HG02852 (cell line): ENCODE data around the gene DIP2C.
"Not testable (repeated sequence)": the region's sequence is repeated elsewhere in the genome, so short reads cannot be mapped to it uniquely, and the experiment has no call there.

Experiments used
- ATAC-seq: cut with Tn5 transposase; IDR thresholded peaks from one replicate; pipeline ENCODE4 v1.9.1; 2021; ENCODE audit warnings: mild to moderate bottlenecking, moderate library complexity; ENCODE audit not compliant: unreplicated experiment

Gene DIP2C

DNA sequence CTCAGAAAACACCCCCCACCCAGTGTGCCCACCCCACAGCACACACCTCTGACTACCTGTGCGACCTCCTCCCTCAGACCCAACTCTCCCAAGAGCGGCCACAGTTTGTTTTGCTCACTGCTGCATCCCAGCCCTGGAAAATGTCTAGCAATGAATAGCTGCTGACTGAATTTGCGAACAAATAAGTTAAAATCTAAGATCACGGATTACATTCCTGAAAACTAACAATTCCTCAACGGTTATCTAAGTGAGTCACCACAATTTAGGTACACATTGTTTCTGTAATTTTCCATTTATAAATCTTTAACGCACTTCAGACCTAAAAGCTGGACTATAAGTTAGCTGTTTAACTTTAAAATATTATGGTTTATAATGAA lies 319.0 kb downstream of the DIP2C start:
- no peak for ATAC-seq

DNA sequence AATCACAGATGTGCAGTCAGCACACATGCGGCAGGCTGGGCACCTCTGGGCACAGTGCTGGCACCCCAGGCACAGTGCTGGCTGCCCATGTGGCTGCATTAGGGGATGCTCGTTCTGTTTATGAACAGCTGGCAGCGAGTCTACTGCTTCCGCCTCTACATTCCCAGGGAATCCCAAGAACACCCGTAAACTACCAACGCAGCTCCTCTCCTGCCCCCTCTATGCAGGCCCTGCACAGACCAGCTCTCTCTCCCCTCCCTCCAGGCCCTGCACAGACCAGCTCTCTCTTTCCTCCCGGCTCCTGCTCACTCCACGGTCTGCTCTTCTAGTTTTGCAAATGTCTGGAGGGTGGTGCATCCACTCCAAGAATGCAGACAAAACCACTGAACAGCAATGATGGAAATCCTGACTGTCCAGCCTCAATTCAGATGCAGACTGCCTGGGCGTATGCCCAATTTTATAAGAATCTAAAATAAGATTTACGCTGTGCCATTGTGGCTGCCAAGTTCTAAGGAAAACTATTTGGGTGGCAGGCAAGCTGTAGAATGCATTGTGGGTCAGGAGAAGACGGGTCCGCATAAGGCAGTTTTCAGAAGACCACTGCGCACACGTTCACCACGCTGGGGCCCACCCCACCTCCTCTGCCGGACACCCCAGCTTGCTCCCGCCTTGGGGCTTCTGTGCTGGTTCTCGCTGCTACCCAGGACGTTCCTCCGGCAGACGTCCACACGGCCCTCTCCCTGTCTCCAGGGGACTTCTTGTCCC lies 319.6 kb downstream of the DIP2C start:
- no peak for ATAC-seq

DNA sequence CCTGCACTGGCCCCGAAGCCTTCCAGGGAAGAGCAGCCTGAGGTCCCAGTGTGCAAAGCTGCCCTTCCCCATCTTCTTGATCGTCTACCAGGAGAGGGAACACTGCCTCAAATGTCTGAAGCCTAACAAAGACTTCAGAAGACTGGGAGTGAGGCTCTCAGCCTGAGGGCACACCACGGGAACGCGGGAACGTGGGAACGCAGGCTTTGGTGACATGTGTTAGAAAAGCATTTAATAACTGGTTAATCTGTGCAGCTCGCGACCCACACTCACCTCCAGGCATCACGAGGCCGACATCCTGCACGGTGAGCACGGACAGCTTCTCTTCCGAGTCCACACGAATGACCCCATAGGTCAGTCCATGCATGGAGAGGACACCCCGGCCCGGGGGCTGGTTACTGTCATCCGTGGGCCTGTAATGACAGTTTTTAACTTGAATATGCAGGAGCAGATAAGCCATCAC lies 320.2 kb downstream of the DIP2C start:
- ATAC-seq: no peak

DNA sequence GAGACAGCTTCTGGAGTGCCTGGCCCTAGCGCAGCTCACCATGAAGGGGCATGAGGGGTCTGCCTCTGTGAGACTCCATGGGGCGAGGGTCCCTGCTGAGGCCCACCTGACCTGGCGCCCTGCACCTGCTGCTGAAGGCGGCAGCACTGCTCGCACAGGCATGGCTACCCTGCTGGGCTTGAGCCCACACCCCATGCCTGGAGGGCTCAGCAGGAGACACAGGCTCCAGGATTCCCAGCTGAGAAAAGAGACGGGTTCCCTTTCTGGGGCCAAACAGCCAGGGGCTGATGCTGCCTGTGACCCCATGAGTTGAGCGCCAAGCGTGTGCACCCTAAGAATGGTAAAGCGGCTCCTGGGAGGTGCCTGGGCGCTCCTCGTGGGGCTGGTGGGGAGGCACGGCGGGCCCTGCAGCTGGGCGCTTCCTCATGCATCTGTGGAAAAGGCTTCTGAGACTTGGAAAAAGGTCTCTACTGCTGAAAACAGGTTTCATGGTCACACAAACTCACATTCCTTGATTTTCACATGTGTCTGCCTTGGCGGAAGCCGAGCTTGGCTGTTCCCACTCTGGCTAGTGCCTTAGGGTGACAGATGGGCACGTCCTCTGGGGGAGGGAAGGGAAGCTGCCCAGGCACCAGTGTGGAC lies 320.8 kb downstream of the DIP2C start:
- ATAC-seq: no peak

DNA sequence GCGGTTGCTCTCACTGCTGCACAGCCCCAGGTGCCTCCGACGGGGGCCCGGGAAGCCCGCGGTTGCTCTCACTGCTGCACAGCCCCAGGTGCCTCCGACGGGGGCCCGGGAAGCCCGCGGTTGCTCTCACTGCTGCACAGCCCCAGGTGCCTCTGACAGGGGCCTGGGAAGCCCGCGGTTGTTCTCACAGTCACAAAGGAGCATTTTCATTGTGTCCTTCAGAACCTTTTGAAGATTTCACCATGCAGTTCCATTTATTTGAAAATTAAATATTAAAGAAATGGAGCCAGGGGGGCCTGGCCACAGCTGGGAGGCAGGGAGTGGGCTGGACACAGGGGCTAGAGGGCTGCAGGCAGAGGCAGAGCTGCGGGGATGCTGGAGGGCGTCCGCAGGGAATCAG lies 321.4 kb downstream of the DIP2C start:
- not testable (repeated sequence) for ATAC-seq

DNA sequence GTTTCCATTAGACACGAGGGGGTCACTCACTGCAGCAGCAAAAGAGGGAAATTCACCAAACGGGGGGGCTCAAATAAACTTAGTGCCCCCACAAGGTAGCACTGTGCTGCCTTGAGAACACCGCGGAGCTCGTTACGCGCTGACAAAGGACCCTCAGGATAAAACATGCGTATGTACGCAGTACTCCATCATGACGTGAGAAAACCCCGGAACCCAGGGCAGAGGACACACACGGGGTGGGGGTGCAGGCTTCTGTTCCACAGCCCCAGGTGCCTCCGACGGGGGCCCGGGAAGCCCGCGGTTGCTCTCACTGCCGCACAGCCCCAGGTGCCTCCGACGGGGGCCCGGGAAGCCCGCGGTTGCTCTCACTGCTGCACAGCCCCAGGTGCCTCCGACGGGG lies 321.8 kb downstream of the DIP2C start:
- no peak for ATAC-seq

DNA sequence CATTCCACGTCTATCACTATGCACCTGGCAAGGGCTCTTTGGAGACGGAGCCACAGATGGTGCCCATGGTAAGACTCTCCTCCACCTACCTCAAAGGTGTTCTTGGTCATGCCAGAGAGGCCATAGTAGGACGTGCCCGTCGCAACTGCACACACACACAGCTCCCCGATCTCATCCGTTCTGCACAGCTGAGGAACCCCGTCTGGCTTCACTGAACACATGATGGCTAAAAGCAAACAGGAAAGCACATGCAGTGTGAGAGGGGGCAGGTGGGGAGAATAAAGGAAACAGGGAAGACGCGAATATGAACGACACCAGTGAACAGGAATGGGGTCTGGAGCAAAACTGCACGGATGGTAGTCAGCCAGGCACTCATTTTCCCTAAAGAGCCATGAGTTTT lies 323.3 kb downstream of the DIP2C start:
- ATAC-seq: no peak

DNA sequence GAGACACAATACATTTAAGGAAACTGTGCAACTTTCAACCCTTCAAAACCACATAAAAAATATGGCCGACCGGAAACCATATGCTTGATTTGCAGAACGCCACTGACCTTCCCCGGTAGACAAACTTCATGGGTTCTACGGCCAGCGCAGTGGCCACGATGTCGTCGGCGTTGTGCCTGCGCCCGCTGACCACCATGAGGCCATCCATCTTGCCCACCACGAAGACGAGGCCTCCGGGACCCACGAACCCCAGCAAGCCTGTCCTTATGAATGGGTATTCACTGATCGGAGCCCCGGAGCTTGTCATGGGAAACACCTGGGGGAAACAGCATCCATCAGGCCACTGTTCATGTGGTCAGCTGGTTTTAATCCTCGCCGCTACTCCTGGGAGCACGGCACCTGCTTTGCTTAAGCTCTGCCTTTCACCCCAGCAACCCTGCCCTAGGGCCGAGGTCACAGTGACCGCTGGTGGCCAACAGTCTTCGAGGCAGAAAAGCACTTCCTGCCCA lies 325.1 kb downstream of the DIP2C start:
- ATAC-seq: no peak

DNA sequence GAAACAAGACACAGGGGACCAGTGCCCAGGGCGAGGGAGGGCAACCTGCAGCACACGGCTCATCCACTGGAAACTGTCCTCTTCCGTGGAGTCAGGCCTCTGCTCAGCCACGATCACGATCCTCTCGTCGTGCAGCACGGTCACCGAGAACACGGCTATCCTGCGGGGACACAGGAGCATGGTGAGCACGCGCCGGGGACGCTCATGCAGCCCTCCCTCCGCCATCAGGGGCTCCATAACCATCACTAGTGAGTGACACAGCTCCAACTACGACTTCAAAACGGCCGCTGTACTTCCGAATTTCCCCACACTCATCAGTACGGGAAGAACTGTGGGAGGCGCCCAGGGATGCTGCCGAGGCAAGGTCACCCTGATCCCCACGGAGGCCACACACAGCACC lies 326.3 kb downstream of the DIP2C start:
- ATAC-seq: no peak

DNA sequence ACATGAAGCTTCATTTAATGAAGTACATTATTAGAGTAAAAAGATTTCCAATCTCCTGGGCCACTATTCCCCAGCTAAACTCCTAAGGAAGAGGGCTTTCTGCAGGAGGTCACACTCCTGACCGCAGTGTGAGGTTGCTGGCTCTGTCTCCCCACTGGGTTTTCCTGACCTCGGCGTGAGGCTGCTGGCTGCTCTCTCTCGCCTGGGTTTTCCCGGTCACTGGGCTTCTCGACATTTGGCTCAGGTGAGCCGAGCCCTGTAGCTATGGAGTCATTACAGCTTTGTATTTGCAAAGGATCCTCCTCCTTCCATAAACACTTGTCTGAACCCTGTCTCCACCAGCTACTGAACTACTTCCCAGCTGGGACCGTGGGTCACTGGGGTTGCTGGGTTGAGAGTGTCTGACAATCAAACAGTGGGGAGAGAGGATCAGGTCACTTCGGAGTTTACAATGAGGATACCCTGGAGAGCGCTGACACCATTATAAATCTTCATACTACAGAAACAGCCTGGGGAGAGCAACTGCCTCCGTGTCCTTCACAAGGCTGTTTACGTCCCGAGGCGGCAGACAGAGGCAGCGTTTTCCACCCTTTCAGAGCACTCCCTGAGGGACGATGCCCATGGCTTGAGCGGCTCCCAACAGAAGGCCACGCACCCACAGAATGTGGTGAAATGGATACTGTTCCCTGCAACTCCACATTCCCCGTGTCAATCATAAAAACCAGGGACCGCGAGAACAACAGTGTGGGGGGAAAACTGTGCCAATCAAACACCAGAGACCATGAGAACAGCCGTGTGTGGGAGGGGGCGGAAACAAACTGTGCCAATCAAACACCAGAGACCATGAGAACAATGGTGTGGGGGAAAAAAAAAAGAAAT lies 328.0 kb downstream of the DIP2C start:
- no peak for ATAC-seq

DNA sequence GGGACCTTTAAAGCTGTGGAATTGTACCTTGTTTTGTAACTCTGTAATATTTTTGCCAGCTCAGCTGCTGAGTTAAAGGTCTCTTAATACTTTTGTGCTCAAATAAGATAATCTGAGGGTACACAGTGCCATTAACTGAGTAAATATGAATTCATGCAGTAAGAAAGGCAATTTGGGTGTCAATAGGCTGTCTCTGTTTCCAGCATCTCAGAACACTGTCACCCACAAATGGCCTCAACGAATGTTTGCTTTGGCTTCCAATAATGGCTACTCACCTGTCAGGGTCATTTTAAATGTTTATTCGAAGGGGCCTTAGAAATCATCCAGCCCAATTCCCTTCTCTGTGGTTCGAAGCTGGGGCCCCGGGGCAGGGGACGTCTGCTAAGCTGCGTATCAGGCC lies 328.8 kb downstream of the DIP2C start:
- ATAC-seq: no peak

DNA sequence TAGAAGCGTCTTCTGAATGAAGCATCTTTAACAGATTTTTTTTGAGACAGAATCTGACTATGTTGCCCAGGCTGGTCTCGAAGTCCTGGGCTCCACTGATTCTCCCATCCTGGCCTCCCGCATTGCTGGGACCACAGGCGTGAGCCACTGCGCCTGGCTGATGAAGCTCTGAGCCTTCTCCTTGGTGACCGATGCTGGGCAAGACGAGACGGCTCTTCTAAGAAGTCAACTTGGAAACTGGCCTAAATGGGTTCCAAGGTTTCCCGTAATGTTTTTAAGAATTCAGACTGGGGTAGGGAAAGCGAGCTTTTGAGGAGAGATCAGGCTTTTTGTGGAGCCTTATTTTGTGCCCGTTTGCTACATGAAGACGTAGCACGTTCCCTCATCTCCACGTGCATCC lies 329.7 kb downstream of the DIP2C start:
- ATAC-seq: no peak

DNA sequence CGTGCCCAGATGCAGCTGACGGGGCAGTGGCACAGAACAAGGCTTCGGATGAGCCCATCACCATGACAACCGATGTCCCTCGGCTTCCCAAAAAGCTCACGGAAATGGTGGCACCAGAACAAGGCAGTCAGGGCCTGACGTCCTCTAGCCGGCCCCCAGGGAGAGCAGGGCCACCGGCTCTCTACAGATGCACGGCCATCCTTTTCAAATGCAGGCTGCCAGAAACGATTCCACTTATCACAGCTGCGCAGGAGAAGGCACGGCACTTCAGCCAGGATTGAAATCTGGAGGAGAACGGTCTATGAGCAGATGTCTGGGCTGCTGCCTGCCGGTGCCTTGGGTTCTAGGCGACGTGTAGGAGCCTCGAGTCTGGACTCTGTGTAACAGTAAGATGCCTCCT lies 330.4 kb downstream of the DIP2C start:
- ATAC-seq: no peak

DNA sequence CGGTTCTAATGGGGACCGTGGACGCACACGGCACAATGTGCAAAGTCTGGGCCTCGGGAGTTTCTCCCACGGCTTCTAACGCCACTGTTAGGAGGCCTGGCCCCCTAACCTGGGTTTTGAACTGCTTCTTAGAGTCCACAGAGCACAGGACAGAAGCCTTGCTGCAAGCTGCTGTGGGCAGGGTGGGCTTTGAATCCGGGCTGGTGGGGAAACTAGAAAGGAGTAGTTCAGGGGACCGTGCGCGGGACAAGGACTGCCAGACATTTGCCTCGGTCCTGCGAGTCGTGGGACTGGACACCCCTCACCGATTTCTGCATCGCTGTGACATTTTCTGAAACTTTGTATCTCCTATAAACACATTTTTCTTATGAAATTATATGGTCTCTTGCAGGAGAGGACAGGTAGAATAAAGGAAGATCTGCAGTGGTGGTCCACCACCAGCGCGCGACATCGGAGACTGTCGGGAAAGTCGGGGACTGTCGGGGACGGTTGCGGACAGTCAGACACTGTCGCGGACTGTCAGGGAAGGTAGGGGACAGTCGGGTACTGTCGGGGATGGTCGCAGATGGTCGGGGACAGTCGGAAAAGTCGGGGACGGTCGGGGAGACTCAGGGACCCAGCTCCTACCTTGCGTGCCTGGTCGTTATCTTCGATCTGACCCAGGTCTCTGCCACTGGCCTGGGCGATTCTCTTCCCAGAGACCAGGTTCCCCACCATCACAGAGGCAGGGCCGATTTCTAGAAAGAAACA lies 332.1 kb downstream of the DIP2C start:
- ATAC-seq: no peak

DNA sequence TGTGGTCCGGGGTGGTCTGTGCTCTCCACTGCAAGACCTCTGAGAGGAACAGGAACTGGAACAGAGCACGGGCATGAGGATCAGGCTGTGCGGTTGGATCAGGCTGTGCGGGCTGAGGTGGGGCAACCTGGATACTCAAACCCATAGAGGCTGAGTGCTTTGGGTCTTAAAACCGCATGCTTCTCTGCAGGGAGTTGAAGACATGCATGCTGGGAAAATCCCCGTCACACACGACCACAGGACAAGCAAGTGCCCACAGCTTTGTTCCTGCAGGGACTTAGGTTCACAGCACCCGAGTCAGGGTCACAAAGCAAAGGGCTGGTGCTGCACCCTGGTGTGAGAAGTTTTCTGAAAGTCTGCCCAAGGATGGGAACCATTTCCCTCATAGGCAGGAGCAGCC lies 333.0 kb downstream of the DIP2C start:
- no peak for ATAC-seq

DNA sequence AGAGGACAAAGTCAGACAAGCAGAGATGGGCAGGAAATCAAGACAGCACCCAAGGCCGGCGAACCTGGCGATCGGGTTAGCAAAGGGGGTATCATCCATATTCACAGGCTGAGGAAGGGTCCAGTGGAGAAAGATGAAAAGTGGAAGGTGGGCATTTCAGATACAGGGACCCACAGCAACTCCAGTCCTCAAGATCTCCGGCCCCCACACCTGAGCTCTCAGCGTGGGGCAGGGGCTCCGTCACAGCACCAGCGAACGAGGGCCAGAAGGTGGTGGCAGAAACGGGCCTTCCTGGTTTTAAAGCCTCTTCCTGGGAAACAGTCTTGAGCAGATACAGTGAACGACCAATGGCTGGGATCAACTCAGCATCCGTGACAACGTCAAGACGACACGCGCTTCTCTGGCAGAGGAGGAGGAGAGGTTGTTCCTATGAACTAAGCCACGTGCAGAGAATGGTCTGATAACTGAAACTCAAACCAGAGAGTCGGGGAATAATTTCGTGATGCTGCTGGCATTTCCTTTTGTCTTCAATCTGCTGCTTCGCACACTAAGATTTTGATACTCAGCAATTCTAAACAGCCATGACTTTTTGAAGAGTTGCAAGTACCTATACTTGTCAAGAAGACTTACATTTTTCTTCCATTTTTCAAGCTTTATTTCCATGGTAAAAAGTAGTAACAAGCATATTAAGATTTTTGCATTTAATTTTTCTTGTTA lies 334.4 kb downstream of the DIP2C start:
- no peak for ATAC-seq

DNA sequence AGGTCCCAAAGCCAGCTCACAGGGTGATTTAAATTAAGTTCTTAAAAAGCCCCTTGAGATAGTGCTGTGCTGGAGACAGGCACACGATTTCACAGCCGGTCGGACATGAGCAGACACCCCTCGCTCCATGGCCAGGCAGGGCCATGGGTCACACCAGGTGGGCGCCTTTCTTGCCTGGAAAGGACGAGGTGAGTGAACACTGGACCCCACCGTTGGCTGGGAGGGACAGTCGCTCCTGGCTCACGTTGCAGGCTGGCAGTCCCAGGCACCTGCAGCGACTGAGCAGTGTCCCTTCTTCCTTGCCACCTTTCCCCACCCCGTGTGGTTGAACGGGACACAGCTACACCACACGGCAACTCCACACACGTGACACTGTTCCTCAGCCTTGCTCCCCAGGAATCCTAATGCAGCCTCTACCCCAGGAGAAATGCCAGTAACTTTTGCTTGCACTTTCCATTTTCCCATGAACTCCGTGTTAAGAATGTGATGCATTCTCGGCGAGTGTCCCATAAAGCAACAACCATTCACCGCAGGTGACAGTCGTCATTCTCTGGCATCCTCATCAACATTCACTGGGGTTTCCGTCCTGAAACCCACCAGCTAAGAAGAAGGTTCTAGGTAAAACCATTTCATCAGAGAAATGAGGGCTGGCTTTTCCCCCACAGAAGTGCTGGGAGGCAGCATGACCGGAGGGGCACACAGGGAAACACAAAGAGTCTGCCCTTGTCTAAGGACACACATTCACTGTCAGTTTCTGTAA lies 336.8 kb downstream of the DIP2C start:
- no peak for ATAC-seq

DNA sequence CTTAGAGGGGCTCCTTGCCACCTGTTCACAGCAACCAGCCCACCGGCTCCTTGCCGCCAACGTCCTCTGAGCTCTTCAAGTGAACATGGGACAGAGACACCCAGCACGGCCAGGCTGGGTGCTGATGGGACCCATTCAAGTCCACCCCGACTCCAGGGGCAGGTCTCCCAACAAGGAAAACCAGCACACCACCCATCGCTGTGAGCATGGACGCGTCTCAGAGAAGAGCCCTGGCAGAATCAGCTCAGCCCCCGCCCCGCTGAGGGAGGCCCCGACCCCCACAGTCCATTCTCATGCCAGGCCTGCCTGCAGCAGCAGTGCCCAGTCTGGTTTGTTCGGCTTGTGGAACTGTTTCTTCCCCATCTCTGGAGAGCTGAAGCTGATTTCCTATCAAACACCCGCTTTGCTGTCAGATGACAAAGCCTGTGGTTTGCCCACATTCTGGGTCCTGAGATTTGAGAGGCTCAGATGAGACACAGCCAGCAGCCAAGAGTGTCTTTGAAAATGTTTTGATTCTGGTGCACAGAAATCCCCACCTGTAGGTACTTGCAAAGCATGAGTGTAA lies 337.6 kb downstream of the DIP2C start:
- ATAC-seq: no peak

DNA sequence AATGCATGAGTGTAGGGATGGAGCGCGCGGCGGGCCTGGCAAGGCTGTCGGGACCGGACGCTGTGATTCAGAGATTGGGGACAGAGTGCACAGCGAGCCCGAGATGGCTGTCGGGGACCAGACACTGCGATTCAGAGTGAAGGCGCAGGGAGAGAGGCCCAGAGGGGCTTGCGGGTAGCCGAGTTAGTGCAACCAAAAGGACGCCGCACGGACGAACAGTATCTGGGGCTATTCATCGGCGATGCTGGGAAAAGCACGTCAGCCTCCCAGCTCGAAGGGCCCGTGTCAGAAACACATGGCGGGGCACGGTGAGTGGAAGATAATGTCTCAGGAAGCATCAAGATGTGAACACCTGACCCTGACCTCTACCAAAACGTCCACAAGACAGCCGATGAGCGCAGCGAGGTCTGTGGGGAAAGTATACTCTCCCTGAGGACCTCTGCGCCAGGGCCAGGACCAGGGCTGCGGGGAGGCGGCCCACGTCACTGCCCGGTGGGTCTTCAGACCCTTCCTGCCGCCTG lies 338.4 kb downstream of the DIP2C start:
- ATAC-seq: no peak
